PC-3 (cell line): ENCODE data around the gene ITPRID2.

Experiments
- EZH2 ChIP-seq: fragments of 300-600 bp; sonication (generic); IDR thresholded peaks from one replicate; pipeline ENCODE4 v1.6.1; 2017; ENCODE audit warnings: antibody characterized with exemption, mild to moderate bottlenecking, low read length; ENCODE audit not compliant: unreplicated experiment
- EZH2phosphoT487 ChIP-seq: fragments of 300-600 bp; sonication (generic); IDR thresholded peaks from 2 replicates; pipeline ENCODE4 v1.6.1; 2018; ENCODE audit warnings: mild to moderate bottlenecking, antibody characterized with exemption, low read length, borderline replicate concordance
- TF ChIP-seq, protein P1 (sequence below): fragments of 300-600 bp; sonication (generic); conservative IDR thresholded peaks from 2 replicates; pipeline ENCODE4 v1.5.1; 2017; ENCODE audit warnings: antibody characterized with exemption, low read depth, mild to moderate bottlenecking, low read length

- TF ChIP-seq, protein P1, sequence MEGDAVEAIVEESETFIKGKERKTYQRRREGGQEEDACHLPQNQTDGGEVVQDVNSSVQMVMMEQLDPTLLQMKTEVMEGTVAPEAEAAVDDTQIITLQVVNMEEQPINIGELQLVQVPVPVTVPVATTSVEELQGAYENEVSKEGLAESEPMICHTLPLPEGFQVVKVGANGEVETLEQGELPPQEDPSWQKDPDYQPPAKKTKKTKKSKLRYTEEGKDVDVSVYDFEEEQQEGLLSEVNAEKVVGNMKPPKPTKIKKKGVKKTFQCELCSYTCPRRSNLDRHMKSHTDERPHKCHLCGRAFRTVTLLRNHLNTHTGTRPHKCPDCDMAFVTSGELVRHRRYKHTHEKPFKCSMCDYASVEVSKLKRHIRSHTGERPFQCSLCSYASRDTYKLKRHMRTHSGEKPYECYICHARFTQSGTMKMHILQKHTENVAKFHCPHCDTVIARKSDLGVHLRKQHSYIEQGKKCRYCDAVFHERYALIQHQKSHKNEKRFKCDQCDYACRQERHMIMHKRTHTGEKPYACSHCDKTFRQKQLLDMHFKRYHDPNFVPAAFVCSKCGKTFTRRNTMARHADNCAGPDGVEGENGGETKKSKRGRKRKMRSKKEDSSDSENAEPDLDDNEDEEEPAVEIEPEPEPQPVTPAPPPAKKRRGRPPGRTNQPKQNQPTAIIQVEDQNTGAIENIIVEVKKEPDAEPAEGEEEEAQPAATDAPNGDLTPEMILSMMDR, result no peak
- TF ChIP-seq EZH2 (no peak), EZH2phosphoT487 (no peak)
These were observed 1.3 kb upstream of the ITPRID2 start for GRCh38 chr2:181890271-181890670.
